Measurements from ENCODE around the gene RXFP4. TPM values are rescaled to one million over a fixed set of nuclear protein-coding genes. Genes with fewer than 3 reads are reported as not detected.

RXFP4 gene
- total RNA-seq, 1 experiment from 2014 or later: not detected

- Histone ChIP-seq H3F3A (ENCODE audit: low read length, unreplicated experiment) (no peaks in the 10 kb centered on the region), H3K4me1 (ENCODE audit: insufficient read depth, low read length) (peaks cover 46% of the 10 kb centered on the region), H3K4me3 (ENCODE audit: low read length) (peak overlapping the region; percentile 97), H3K9me3 (ENCODE audit: low read length) (no peaks in the 10 kb centered on the region), H2AFZ (ENCODE audit: low read length) (peak overlapping the region; percentile 96), H3K9me2 (replicated peaks; ENCODE audit: low read length) (no peaks in the 10 kb centered on the region), H3K36me3 (ENCODE audit: low read depth, low read length) (no peaks in the 10 kb centered on the region), H3K79me2 (ENCODE audit: low read length) (peaks cover 67% of the 10 kb centered on the region), H3K4me2 (ENCODE audit: low read length) (peak overlapping the region; percentile 90), H3K9ac (ENCODE audit: low read length) (peak overlapping the region; percentile 92), H3K27ac (ENCODE audit: low read length) (peak overlapping the region; percentile 57), H4K20me1 (ENCODE audit: low read length) (peaks cover 17% of the 10 kb centered on the region), H3K27me3 (ENCODE audit: low read length) (no peaks in the 10 kb centered on the region)
- ATAC-seq (peak; percentile 41), DNase-seq (peak; percentile 31)
- TSS peak; percentile 6 for BruUV-seq (replicated peaks)
- ChIA-PET POLR2A (ENCODE audit: unreplicated experiment) (interaction anchor here (0.5 to 0.8 kb wide), 4 partner anchors 15 to 153 kb away, joined by 4 to 29 read pairs (median 6); no protein-coding TSS in a partner anchor), CTCF (interaction anchor here (0.6 to 2.4 kb wide), 4 partner anchors 12 to 172 kb away, joined by 3 to 11 read pairs (median 9); no protein-coding TSS in a partner anchor)
- intact Hi-C loops (cut with micrococcal nuclease): loop anchor here (5.0 kb wide), 1 partner anchor 144 kb away; no protein-coding TSS in a partner anchor
- TF ChIP-seq EZH2phosphoT487 (IDR thresholded peaks at IDR 0.05; ENCODE audit: borderline replicate concordance, low read length) (no peak), CTCF (conservative IDR thresholded peaks at IDR 0.05; ENCODE audit: low read depth, low read length) (no peak), EZH2 (IDR thresholded peaks at IDR 0.05; ENCODE audit: low read length, unreplicated experiment) (no peak)
These were observed 36.4 kb downstream of the RXFP4 start for GRCh38 chr1:155977690-155978324.

- Histone ChIP-seq H3K4me2 (ENCODE audit: low read length) (peak within 1 kb of the TSS; percentile 90), H3K9me2 (replicated peaks; ENCODE audit: low read length) (no peaks in the 10 kb centered on the region), H3F3A (ENCODE audit: low read length, unreplicated experiment) (no peaks in the 10 kb centered on the region), H3K36me3 (ENCODE audit: low read depth, low read length) (no peaks in the 10 kb centered on the region), H3K9me3 (ENCODE audit: low read length) (no peaks in the 10 kb centered on the region), H3K4me1 (ENCODE audit: insufficient read depth, low read length) (peaks cover 52% of the 10 kb centered on the region), H4K20me1 (ENCODE audit: low read length) (peaks cover 17% of the 10 kb centered on the region), H3K27ac (ENCODE audit: low read length) (peak within 1 kb of the TSS; percentile 57), H3K27me3 (ENCODE audit: low read length) (no peaks in the 10 kb centered on the region), H3K79me2 (ENCODE audit: low read length) (peaks cover 60% of the 10 kb centered on the region), H3K9ac (ENCODE audit: low read length) (peak within 1 kb of the TSS; percentile 92), H2AFZ (ENCODE audit: low read length) (peak within 1 kb of the TSS; percentile 96), H3K4me3 (ENCODE audit: low read length) (peak within 1 kb of the TSS; percentile 97)
- BruUV-seq (replicated peaks): no TSS peak
- ATAC-seq (peak; percentile 54), DNase-seq (peak; percentile 71)
- ChIA-PET CTCF (interaction anchor here (1.1 to 2.4 kb wide), 3 partner anchors 11 to 34 kb away, joined by 8 to 11 read pairs (median 10); no protein-coding TSS in a partner anchor), POLR2A (ENCODE audit: unreplicated experiment) (interaction anchor here (0.6 kb wide), 3 partner anchors 26 to 123 kb away, joined by 4 to 29 read pairs (median 4); no protein-coding TSS in a partner anchor)
- intact Hi-C loops (cut with micrococcal nuclease): loop anchor here (5.0 kb wide), 1 partner anchor 144 kb away; no protein-coding TSS in a partner anchor
- TF ChIP-seq EZH2 (IDR thresholded peaks at IDR 0.05; ENCODE audit: low read length, unreplicated experiment) (no peak), EZH2phosphoT487 (IDR thresholded peaks at IDR 0.05; ENCODE audit: borderline replicate concordance, low read length) (no peak), CTCF (conservative IDR thresholded peaks at IDR 0.05; ENCODE audit: low read depth, low read length) (no peak; the same call in 1 of the 2 replicates)
These were observed 37.0 kb downstream of the RXFP4 start, which contains the start of gene ARHGEF2 for GRCh38 chr1:155978325-155978972. Gene ARHGEF2 (minus strand): TSS chr1:155978547. CDS start chr1:155978427, 120 bp downstream.

All from PC-3 (cell line).